Measurements from ENCODE around the gene NSD2.
"Not testable (repeated sequence)": the region's sequence is repeated elsewhere in the genome, so short reads cannot be mapped to it uniquely, and the experiment has no call there.

The NSD2 gene

DNA sequence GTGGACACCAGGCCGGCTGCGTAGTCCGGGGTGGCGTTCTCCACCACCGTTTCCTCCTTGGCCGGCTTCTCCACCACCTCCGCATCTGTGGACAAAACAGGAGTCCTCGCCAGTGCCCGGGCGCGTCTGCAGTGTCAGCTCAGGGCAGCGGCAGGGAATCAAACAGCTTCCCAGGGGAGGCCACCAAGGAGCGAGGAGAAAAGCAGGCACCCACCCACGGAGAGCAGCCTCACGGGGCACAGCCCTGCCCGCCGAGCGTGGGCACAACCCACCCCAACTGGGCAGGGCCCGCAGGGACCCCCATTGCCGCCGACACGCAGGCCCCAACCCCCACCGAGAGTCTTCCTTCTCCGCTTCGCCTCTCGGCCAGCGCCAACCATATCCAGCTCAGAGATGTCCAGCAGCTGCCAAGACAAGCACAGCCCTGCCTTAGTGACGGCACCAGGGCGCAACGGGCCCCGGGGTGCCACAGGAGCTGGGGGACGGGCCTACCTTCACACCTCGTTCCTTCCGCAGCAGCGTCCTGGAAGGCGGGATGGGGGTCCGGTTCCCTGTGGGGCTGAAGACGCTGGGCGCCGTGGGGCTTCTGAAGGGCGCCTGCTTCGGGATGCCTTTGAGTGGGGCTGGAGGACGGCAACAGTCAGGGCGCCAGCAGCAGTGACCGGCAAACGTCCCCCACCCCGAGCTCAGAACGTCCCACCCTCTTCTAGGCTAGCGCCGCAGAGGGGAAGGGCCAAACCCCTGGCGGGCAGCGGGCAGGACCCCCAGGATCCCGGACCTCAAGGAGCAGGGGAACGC is 114.8 kb downstream of the NSD2 start:
- DNase-seq: no peak

GRCh38 chr4:1986578-1987210 is 115.5 kb downstream of the NSD2 start:
- no peak for DNase-seq

GRCh38 chr4:1987296-1987695 is 116.1 kb downstream of the NSD2 start:
- no peak for DNase-seq

GRCh38 chr4:1987721-1988326 is 116.6 kb downstream of the NSD2 start:
- no peak for DNase-seq

DNA sequence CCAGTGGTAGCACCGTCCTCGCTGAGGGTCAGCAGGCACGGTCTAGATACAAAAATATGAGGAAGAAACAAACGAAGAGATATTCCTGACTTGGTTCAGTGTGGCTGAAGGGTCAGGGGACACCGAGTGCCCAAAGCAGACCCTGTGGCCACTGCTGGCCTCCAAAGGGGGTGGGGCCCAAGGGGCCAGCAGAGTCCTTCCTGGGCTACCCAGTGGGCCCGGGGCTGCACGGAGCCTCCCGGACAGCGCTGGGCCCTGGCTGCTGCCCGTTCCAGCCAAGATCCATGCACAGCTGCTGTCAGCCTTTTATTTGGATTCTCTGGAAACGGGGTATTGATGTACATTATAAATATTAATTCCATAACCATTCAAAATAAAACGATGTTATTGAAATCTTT is 117.1 kb downstream of the NSD2 start:
- DNase-seq: no peak

DNA sequence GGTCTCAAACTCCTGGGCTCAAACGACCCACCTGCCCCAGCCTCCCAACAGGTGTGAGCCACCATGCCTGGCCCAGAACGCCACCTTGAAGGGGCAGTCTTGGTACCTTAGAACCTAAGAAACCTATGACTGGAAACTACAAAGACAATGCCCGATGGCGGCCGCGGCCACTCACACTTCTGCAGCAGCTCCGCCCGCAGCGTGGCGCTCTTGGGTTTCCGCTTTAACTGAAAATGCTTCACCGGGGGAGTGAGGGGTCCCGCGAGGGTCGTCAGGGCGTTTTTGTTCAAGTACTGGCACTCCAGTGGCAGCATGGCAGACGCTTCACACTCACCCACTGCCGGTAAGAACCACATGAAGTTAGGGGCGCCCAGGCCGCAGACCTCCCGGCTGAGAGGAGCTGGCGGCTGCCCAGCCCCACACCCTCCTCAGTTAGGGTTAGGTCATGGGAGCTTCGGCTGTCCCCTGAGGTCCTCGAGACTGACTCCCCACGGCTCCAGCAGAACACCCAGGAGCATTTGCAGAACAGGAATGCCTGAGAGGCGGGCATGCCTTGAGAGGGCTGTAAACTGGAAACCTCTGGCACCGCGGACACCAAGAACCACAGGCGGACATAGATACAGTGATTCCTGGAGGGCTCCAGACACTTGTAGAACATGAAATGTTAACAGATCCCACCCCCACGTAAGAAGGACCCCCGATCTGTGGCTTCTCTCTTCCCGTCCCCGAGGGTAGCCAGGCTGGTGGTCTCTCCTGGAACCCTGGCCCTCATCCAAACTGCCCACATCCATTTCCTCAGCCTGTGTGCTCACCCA is 118.5 kb downstream of the NSD2 start:
- DNase-seq: no peak

DNA sequence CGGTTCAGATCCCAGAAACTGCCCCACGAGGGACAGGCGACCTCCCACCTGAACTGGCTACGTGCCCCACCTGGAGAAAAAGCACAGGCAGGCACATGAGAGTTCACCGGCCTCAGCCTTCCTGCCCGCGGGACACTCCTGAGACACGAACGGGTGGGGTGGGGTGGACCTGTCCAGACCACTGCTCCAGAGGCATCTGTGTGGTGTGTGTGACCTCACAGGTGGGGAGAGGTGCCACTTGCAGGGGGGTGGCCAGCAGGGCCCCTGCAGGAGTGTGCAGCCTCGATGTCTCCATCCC is 119.1 kb downstream of the NSD2 start:
- DNase-seq: no peak

- no peak for DNase-seq
Measured at GRCh38 chr4:1990676-1991075, 119.5 kb downstream of the NSD2 start.

DNA sequence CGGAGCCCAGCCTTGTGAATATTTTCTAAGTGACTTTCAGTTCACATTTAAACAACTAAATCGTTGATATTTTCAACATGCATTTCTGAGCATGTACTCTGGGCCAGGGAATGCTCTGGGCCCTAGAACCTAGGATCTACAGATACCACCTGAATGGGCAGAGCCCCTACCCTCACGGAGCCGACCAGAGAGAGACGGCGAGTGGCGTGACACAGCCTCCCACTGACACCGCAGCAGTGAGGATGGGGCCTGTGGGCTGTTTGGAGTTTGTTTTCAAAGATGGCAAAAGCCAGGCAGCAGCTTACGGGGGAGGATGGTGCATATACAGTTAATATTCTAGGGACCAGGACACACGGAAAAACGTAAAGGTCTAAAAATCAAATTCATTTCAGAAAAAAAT is 119.9 kb downstream of the NSD2 start:
- DNase-seq: no peak

DNA sequence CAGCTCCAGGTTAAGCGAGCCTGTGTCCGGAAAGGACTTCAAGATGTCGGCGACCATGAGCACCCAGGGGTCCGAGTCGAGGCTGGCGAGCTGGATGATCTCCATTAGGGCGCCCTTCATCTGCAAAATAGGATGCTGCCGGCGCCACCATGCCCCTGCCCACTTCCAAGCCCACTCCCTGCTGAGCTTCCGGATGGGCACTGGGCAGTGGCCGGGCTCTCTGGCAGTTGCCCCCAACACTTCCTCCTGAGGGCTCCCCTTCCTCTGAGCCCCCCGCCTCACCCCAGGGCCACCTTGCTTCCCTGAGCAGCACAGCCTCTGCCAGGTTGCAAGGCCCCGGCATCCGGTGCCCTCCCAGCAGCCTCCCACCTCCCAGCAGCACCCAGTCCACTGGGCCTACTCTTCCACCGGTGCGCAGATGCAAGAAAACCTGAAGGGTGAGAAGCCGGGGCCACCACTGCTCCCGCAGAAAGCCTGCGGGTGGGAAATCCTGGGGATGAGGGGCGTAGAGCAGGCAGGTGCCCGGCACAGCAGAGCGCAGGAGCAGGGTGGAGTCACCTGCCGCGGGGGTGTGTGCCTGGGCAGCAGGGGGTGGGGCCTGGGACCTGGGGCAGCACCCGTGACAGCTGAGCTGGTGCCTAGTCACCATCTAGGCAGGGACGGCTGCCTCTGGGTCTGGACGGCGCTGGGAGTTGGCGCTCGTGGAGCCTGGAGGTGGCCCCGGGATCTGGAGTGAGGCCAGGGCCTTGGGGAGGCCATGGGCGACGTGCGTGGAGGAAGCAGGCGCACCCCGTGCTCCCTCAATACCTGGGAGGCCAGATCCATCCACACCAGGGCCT is 120.6 kb downstream of the NSD2 start:
- DNase-seq: no peak

GRCh38 chr4:1992468-1993168 is 121.4 kb downstream of the NSD2 start:
- no peak for DNase-seq

DNA sequence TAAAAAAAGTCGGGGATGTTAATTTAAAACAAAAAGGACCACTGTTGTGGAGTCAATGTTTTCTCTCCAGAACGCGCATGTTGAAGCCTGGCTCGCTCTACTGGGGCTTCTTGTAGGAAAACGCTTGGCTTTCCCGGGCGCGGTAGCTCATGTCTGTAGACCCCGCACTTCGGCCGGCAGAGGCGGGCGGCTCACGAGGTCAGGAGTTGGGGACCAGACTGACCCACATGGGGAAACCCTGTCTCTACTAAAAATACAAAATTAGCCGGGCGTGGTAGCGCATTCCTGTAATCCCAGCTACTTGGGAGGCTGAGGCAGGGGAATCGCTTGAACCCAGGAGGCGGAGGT is 122.0 kb downstream of the NSD2 start:
- DNase-seq: no peak

DNA sequence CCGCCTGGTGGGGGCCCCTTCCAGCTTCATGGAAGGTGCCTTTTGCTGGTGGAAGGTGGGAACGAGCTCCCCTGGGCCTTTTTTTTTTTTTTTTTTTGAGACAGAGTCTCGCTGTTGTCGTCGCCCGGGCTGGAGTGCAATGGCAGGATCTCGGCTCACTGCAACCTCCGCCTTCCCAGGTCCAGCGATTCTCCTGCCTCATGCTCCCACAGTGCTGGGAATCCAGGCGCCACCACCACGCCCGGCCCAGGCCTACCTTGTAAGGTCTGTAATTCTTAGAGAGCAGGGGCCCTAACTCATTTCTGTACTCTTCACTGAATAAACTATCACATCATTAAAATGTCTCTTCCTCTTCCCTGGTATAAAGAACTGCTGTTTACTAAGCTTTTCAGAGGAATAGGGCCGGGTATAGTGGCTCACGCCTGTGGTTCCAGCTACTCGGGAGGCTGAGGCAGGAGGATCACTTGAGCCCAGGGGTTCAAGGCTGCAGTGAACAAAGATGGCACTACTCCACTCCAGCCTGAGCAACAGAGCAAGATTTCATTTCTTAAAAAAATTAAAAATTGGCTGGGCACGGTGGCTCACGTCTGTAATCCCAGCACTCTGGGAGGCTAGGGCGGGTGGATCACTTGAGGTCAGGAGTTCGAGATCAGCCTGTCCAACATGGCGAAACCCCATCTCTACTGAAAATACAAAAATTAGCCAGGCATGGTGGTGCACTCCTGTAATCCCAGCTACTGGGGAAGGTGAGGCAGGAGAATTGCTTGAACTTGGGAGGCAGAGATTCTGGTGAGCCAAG is 122.7 kb downstream of the NSD2 start:
- not testable (repeated sequence) for DNase-seq

DNA sequence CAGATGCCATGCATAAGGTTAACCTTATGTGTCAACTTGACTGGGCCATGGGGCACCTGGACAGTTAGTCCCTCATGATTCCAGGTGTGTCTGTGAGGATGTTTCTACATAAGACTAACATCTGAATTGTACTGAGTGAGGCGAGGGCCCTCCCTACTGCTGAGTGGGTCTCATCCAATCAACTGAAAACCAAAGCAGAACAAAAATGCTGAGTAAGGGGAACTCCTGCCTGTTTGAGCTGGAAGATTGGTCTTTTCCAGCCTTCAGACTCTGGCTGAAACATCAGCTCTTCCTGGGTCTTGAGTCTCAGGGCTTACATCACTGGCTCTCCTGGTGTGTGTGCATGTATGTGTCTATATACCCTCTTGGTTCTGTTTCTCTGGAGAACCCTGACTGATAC is 123.7 kb downstream of the NSD2 start:
- no peak for DNase-seq

DNA sequence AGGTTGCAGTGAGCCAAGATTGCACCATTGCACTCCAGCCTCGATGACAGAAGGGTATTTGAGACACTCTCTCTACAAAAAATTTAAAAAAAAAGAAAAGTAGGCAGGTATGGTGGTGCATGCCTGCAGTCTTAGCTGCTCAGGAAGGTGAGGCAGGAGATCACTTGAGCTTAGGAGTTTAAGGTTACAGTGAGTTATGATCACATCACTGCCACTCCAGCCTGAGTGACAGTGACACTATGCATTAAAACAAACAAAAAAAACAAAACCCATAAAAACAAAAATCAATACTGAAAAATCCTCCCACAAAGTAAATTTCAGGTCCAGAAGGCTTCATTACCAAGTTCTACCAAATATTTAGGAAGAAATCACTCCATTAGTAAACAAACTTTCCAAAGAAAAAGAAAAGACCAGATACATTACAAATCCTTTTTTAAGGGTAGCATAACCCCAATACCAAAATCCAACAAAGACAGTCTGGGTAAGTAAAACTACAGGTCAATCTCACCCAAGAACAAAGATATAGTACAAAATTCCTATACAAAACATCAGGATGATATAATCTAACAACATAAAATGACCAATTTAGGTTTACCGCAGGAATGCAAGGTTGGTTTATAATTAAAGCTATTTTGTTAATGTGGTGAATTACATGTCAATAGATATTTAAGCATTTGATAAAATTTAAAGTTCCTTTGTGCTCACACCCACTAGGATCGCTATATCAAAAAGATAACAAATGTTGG is 125.8 kb downstream of the NSD2 start:
- no peak for DNase-seq

GRCh38 chr4:1997712-1998111 is 126.5 kb downstream of the NSD2 start:
- no peak for DNase-seq

DNA sequence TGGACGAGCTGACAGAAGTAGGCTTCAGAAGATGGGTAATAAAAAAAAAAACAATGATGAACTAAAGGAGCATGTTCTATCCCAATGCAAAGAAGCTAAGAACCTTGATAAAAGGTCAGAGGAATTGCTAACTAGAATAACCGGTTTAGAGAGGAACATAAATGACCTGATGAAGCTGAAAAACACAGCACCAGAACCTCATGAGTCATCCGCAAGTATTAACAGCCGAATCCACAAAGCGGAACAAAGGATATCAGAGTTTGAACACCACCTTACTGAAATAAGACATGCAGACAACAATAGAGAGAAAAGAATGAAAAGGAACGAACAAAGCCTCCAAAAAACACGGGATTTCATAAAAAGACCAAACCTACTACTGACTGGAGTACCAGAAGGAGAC is 127.1 kb downstream of the NSD2 start:
- no peak for DNase-seq

- DNase-seq: not testable (repeated sequence)
Measured at GRCh38 chr4:1999308-1999707, 128.1 kb downstream of the NSD2 start.

DNA sequence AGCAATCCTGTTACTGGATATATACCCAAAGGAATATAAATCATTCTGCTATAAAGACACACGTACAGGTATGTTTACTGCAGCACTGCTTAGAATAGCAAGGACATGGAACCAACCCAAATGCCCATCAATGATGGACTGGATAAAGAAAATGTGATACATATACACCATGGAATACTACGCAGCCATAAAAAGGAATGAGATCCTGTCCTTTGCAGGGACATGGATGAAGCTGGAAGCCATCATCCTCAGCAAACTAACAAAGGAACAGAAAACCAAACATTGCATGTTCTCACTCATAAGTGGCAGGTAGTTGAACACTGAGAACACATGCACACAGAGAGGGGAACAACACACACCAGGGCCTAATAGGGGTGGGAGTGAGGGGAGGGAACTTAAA is 132.2 kb downstream of the NSD2 start:
- not testable (repeated sequence) for DNase-seq

DNA sequence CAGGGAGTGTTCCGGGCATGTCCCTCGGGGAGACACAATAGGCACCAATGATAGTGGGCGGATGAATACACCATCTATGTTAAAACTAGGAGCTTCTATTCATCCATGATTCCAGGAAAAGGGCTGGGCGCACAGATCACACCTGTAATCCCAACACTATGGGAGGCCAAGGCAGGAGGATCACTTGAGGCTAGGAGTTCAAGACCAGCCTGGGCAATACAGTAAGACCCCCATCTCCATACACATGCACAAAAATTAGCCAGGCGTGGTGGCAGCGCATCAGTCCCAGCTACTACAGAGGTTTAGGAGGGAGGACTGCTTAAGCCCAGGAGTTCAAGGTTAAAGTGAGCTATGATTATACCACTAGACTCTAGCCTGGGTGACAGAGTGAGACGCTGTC is 135.2 kb downstream of the NSD2 start:
- no peak for DNase-seq
